Naive B cell (primary cell): ENCODE data around the gene ATP1A1. TPM values are rescaled to one million over a fixed set of nuclear protein-coding genes. Genes with fewer than 3 reads are reported as not detected.

ENCODE experiments used
- ATAC-seq, 2 donors: fragments of 150-1000 bp; cut with Tn5 transposase; 2 replicates each; pipeline ENCODE4 v1.10.0; 2021; ENCODE audit warnings: low read depth in 2 of 2, mild to moderate bottlenecking in 2 of 2, moderate library complexity in 2 of 2
- DNase-seq: peaks from one replicate; pipeline ENCODE4 v3.0.0; 2022
- H3K27ac Mint-ChIP-seq, 6 donors: one replicate each; pipeline ENCODE4 v1.8.0; 2020 to 2022; ENCODE audit warnings: mild to moderate bottlenecking in 6 of 6, mixed read lengths in 6 of 6, moderate library complexity in 5 of 6, inconsistent platforms in 2 of 6
- H3K27me3 Mint-ChIP-seq, 3 donors: one replicate each; pipeline ENCODE4 v1.8.0; 2021 to 2022; ENCODE audit warnings: mixed read lengths in 3 of 3, mild to moderate bottlenecking in 1 of 3
- H3K36me3 Mint-ChIP-seq, 2 donors: one replicate each; pipeline ENCODE4 v1.8.0; 2020 to 2022; ENCODE audit warnings: mixed read lengths in 2 of 2, inconsistent platforms in 1 of 2, mild to moderate bottlenecking in 1 of 2
- H3K4me1 Mint-ChIP-seq, 3 donors: one replicate each; pipeline ENCODE4 v1.8.0; 2020 to 2022; ENCODE audit warnings: mixed read lengths in 3 of 3, inconsistent platforms in 1 of 3, mild to moderate bottlenecking in 1 of 3, moderate library complexity in 1 of 3
- H3K4me3 Mint-ChIP-seq, 8 donors: one replicate each; pipeline ENCODE4 v1.8.0; 2020 to 2022; ENCODE audit warnings: mild to moderate bottlenecking in 8 of 8, mixed read lengths in 8 of 8, moderate library complexity in 8 of 8, inconsistent platforms in 2 of 8
- H3K9me3 Mint-ChIP-seq, 7 donors: one replicate each; pipeline ENCODE4 v1.8.0; 2020 to 2022; ENCODE audit warnings: mixed read lengths in 7 of 7, mild to moderate bottlenecking in 5 of 7, inconsistent platforms in 2 of 7, moderate library complexity in 1 of 7
- polyA plus RNA-seq, 6 donors: library from polyadenylated mRNA; unstranded; fragments of 300-500 nt; fragmentation: Illumina TruSeq; gene quantifications; one replicate each; pipeline ENCODE4 v1.2.3, GENCODE V29; 2021; ENCODE audit warnings: low read depth in 6 of 6

ATP1A1 gene
- polyA plus RNA-seq, 6 donors from 2014 or later, result 6.9 to 13.1 (median 10.2) TPM

DNA sequence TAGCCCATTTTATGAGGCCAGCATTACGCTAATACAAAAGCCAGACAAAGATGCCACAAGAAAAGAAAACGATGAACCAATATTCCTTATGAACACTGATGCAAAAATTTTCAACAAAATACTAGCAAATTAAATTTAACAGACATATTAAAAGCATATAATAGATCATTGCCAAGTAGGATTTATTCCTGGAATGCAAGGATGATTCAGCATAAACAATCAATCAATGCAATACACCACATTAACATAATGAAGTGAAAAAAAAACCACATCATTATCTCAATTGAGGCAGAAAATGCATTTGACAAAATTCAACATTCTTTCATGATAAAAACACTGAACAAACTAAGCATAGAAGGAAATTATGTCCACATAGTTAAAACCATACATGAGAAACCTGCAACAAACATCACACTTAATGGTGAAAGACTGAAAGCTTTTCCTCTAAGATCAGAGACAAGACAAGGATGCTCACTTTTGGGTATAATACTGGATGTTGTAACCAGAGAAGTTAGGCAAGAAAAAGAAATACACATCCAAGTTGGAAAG is 22.9 kb upstream of the ATP1A1 start:
- DNase-seq, result no peak
- H3K27ac Mint-ChIP-seq, result no peak overlapping the region
- H3K9me3 Mint-ChIP-seq, result peaks cover 0 to 9% (median 0%) of the 10 kb centered on the region in 7 donors
- peaks cover 22 to 31% (median 31%) of the 10 kb centered on the region in 3 donors for H3K27me3 Mint-ChIP-seq
- H3K4me3 Mint-ChIP-seq, result no peak overlapping the region
- H3K36me3 Mint-ChIP-seq, result peaks cover 7% of the 10 kb centered on the region in 2 donors
- H3K4me1 Mint-ChIP-seq, result no peaks in the 10 kb centered on the region
- no peak for ATAC-seq

DNA sequence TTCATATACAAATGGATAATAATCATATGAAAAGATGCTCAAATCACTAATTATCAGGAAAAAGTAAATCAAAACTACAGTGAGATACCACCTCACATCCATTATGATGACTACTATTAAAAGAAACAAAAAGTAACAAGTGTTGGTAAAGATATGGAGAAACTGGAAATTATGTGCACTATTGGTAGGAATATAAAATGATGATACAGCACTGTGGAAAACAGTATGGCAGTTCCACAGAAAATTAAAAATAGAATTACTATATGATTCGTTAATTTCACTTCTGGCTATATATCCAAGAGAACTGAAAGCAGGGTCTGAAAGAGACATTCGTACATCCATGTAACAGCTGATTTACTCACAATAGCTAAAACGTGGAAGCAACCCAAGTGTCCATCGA is 21.1 kb upstream of the ATP1A1 start:
- ATAC-seq (no peak), DNase-seq (no peak)
- Mint-ChIP-seq H3K4me3 (no peak overlapping the region), H3K27ac (no peak overlapping the region), H3K4me1 (no peaks in the 10 kb centered on the region), H3K27me3 (peaks cover 13 to 28% (median 17%) of the 10 kb centered on the region in 3 donors), H3K9me3 (peaks cover 0 to 9% (median 0%) of the 10 kb centered on the region in 7 donors), H3K36me3 (peaks cover 7% of the 10 kb centered on the region in 2 donors)

DNA sequence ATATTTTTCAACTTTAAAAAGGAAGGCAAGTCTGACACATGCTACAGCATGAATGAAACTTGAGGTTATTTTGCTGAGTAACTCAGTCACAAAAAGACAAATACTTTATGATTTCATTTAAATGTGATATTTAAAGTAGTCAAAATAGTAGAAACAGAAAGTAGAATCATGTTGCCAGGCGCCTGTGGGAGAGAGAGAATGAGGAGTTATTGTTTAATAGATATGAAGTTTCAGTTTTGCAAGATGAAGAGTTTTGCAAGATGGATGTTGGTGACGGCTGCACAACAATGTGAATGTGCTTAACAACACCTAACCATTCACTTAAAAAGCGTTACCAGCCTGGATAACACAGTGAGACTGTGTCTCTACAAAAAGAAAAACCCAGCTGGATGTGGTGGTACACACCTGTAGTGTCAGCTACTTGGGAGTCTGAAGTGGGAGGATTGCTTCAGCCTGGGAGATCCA is 20.7 kb upstream of the ATP1A1 start:
- H3K27me3 Mint-ChIP-seq, result peaks cover 9 to 28% (median 12%) of the 10 kb centered on the region in 3 donors
- peaks cover 7% of the 10 kb centered on the region in 2 donors for H3K36me3 Mint-ChIP-seq
- DNase-seq, result no peak
- H3K9me3 Mint-ChIP-seq, result peaks cover 0 to 9% (median 0%) of the 10 kb centered on the region in 7 donors
- ATAC-seq, result no peak
- no peaks in the 10 kb centered on the region for H3K4me1 Mint-ChIP-seq
- no peak overlapping the region for H3K4me3 Mint-ChIP-seq
- H3K27ac Mint-ChIP-seq, result no peak overlapping the region

DNA sequence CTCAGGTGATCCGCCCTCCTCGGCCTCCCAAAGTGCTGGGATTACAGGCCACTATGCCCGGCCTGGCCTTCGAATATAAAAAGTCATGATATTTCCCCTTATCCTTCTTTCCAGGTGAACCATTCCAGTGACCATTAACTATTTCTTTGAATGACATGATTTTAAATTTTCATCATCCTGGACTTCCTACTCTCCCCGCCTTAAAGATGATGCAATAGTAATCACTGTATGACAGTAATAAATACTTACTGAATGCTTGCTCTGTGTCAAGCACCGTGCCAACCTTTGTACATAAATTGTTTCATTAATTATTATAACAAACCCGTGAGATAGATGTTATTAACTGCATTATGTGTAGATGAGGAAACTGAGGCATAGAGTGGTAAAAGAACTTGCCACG is 19.9 kb upstream of the ATP1A1 start:
- Mint-ChIP-seq H3K9me3 (peaks cover 0 to 4% (median 0%) of the 10 kb centered on the region in 7 donors), H3K27ac (no peak overlapping the region), H3K4me1 (no peaks in the 10 kb centered on the region), H3K36me3 (peaks cover 5 to 7% of the 10 kb centered on the region in 2 donors), H3K4me3 (no peak overlapping the region), H3K27me3 (peaks cover 9 to 32% (median 16%) of the 10 kb centered on the region in 3 donors)
- DNase-seq (no peak), ATAC-seq (no peak)

DNA sequence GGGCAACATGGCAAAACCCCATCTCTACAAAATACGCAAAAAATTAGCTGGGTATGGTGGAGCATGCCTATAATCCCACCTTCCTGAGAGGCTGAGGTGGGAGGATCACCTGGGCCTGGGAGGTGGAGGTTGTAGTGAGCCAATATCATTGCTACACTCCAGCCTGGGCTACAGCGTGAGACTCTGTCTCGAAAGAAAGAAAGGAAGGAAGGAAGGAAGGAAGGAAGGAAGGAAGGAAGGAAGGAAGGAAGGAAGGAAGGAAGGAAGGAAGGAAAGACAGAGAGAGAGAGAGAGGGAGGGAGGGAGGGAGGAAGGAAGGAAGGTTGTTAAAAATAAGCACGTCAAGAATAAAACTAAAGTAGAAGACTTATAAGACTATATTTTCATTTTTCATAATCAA is 17.0 kb upstream of the ATP1A1 start:
- Mint-ChIP-seq H3K27ac (no peak overlapping the region), H3K4me3 (no peak overlapping the region), H3K4me1 (no peaks in the 10 kb centered on the region), H3K27me3 (peaks cover 5 to 31% (median 14%) of the 10 kb centered on the region in 3 donors), H3K36me3 (no peaks in the 10 kb centered on the region), H3K9me3 (peaks cover 0 to 2% (median 0%) of the 10 kb centered on the region in 7 donors)
- no peak for DNase-seq
- no peak for ATAC-seq

DNA sequence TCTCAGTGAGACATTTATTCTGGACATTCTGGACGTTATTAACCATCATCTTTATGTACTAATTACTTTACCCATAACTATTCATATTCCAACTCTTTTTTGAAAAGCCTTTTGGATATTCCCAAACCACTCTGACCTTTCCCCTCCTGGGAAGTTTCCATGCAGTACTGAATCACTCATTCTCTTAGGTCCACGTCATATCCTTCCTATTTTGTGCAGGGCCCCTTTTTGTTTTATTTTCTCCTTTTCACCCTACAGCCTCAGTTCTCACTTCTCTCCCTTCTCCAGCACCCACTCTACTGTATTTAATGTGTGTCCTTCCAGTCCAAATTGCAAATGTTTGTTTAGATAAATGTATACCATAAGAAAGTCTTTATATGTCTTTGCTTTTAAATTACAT is 16.4 kb upstream of the ATP1A1 start:
- H3K27me3 Mint-ChIP-seq, result peaks cover 5 to 31% (median 14%) of the 10 kb centered on the region in 3 donors
- peaks cover 0 to 2% (median 0%) of the 10 kb centered on the region in 7 donors for H3K9me3 Mint-ChIP-seq
- H3K4me1 Mint-ChIP-seq, result no peaks in the 10 kb centered on the region

DNA sequence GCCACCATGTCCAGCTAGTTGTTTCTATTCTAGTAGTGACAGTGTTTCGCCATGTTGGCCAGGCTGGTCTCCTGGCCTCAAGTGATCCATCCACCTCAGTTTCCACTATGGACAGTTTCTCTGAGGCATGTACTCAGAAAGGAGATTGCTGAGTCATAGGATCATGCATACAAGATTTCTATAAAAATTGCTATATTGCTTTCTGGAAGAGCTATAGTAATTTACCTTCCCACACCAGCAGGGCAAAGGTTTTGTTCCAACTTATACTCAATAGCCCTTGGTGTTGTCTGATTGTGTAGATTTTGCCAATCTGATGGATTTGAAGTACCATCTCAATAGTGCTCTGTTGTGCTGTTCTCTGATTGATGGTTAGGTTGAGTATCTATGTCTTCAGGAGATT is 15.6 kb upstream of the ATP1A1 start:
- Mint-ChIP-seq H3K4me3 (no peak overlapping the region), H3K9me3 (peaks cover 0 to 2% (median 0%) of the 10 kb centered on the region in 7 donors), H3K4me1 (no peaks in the 10 kb centered on the region), H3K36me3 (no peaks in the 10 kb centered on the region), H3K27me3 (peaks cover 5 to 31% (median 14%) of the 10 kb centered on the region in 3 donors), H3K27ac (no peak overlapping the region)
- DNase-seq (no peak), ATAC-seq (no peak)

More for the DNA sequence above, 16.4 kb upstream of the ATP1A1 start:
- DNase-seq (no peak), ATAC-seq (no peak)
- Mint-ChIP-seq H3K36me3 (no peaks in the 10 kb centered on the region), H3K4me3 (no peak overlapping the region), H3K27ac (no peak overlapping the region)

DNA sequence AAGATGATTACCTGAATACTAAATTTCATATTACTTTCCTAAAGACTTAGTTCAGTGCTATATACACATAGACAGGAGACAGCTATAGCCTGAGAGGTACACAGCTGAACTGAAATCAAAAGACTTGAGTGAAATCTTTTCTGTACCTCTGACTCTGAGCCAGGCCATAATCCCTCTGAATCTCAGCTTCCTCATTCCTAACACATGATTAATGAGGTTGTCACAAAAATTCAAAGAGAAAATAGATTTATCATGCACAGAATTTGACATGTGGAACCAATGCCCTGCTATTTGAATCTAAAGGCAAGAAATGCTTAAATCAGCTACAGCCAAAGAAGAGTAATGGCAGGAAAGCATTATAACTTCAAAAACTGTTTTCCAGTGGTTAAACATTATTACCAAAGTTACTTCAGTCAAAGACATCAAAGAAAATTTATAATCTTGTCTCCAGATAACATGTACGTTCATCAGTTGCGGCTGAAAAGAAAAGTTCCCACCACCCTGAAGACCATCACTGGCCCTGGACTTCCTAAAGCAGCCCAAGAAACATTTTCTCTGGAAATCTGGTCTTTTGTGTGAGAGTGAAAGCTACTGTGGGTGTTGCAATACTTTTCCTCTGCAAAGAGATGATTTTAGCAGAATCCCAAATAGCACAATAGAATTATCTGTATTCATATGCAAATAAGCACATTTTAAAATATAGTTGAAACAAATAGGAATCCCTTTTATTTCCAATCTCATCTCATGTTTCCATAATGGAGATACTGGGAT is 13.8 kb upstream of the ATP1A1 start:
- Mint-ChIP-seq H3K36me3 (no peaks in the 10 kb centered on the region), H3K27ac (no peak overlapping the region), H3K4me1 (no peaks in the 10 kb centered on the region), H3K4me3 (no peak overlapping the region), H3K27me3 (peaks cover 11 to 35% (median 23%) of the 10 kb centered on the region in 3 donors), H3K9me3 (peaks cover 0 to 2% (median 0%) of the 10 kb centered on the region in 7 donors)
- no peak for ATAC-seq
- DNase-seq, result no peak

DNA sequence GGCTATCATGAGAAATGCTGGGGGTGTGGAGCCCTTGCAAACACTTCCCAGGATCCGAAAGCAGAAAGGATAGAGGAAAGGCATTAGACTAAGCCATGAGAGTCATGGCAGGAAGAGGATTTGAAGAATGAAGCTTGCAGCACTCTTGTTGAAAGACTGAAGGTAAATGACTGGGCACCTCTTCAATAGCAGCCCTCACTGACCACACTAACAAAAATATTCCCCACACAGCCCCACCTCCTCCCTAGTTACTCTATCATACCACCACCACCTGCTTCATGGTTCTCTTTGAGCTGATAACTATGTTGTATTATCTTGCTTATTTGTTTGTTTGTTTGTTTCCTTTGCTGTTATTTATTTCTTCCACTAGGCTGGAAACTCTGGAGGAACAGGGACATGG is 13.2 kb upstream of the ATP1A1 start:
- Mint-ChIP-seq H3K36me3 (no peaks in the 10 kb centered on the region), H3K4me1 (no peaks in the 10 kb centered on the region), H3K27ac (no peak overlapping the region), H3K9me3 (peaks cover 0 to 2% (median 0%) of the 10 kb centered on the region in 7 donors), H3K27me3 (peaks cover 15 to 35% (median 23%) of the 10 kb centered on the region in 3 donors), H3K4me3 (no peak overlapping the region)
- DNase-seq (no peak), ATAC-seq (no peak)

DNA sequence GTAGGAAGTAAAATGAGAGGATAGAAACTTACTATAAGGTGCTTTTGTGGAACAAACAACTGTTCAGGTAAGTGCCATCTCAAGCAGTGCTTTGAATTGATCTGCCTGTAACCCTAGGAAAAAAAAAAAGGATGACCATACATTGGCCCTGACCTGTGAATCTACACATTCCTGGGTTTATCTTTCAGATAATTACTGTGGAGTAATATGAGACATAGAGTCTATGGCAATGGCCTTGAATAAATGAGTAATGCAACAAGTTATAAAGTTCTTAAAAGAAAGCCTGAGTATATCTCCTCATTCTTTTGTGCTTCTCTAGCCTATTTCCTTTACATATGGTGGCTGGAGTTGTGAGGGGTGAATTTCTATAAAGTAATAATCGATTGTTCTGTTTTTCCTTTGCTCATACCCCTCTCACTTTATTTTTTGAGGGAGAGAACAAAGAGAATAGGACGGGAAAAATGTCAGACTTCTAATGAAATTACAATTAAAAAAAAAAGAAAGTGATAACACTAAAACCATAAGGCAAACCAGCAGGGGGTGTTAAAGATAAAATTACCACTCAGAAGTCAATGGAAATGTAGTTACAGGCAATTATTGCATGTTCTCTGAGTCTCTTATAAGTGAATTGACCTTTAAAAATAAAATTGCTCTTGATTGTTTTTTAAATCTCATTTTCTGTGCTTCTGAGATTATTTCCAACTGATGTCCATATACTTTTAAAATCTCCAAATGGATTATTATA is 12.4 kb upstream of the ATP1A1 start:
- Mint-ChIP-seq H3K36me3 (no peaks in the 10 kb centered on the region), H3K27me3 (peaks cover 12 to 35% (median 23%) of the 10 kb centered on the region in 3 donors), H3K9me3 (peaks cover 0 to 2% (median 0%) of the 10 kb centered on the region in 7 donors), H3K27ac (no peak overlapping the region), H3K4me3 (no peak overlapping the region), H3K4me1 (no peaks in the 10 kb centered on the region)
- no peak for ATAC-seq
- DNase-seq, result no peak

DNA sequence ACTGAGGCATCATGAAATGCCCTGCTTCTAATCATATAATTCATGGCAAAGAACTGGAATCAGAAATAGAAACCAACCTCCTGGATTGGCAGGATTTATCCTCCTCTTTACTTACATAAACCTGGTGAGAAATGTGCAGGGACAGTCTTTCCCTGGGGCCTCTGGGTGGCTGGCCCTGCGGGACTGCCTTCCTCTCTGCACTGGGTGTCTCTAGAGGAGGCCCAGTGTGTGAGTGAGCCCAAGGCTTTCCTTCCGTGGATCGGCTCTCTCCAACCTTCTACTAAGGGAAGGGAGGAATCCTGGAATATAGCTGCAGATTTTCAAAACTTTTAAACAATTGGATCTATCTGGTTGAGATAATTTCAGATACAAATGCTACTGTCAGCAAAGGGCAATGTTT is 11.4 kb upstream of the ATP1A1 start:
- H3K36me3 Mint-ChIP-seq, result no peaks in the 10 kb centered on the region
- DNase-seq, result no peak
- no peak overlapping the region for H3K4me3 Mint-ChIP-seq
- H3K4me1 Mint-ChIP-seq, result no peaks in the 10 kb centered on the region
- H3K27me3 Mint-ChIP-seq, result peaks cover 20 to 41% (median 30%) of the 10 kb centered on the region in 3 donors
- H3K27ac Mint-ChIP-seq, result no peak overlapping the region
- peaks cover 0 to 2% (median 0%) of the 10 kb centered on the region in 7 donors for H3K9me3 Mint-ChIP-seq
- no peak for ATAC-seq

DNA sequence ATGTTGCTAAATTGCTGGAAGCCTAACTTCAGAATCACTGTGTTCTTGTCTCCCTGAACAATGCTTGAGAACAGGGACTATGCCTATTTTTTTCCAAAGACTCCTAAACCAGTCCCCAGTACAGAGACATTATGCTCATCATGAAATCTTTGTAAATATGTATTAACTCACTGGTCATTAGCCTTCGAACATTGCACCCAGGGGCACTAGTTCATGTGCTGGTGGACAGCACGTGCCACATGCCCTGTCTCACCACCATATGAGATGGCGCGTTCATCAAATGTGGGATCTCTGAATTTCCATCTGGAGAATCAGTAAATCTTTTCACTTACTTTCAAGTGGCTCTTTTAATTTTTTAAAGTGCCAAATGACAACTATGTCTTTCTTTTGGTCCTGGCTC is 11.0 kb upstream of the ATP1A1 start:
- no peak overlapping the region for H3K4me3 Mint-ChIP-seq
- DNase-seq (no peak), ATAC-seq (no peak)
- no peak overlapping the region for H3K27ac Mint-ChIP-seq
- no peaks in the 10 kb centered on the region for H3K36me3 Mint-ChIP-seq
- peaks cover 0 to 2% (median 0%) of the 10 kb centered on the region in 7 donors for H3K9me3 Mint-ChIP-seq
- H3K4me1 Mint-ChIP-seq, result no peaks in the 10 kb centered on the region
- peaks cover 24 to 41% (median 34%) of the 10 kb centered on the region in 3 donors for H3K27me3 Mint-ChIP-seq

DNA sequence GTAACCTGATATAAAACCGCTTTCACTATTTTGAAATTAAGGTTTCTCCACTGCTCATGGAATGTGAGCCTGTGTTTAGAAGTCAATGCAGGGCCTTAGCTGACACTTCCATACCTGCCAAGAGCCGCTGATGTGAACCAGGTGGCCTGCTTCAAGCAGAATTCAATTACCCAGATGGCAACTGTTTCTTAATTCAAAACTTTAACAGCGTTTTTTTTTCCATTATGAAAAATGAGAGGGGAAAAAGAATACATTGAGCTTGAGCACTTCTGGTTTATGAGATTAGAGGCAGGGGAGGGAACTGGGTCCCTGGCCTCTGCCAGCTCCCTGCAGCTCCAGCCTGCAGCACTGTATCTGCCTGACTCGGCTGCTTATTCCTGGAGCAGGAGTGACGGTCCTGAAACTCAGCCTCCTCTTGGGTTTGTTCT is 7.7 kb upstream of the ATP1A1 start:
- no peak for ATAC-seq
- Mint-ChIP-seq H3K9me3 (peaks cover 0 to 2% (median 0%) of the 10 kb centered on the region in 7 donors), H3K4me1 (no peaks in the 10 kb centered on the region), H3K27me3 (peaks cover 37 to 48% (median 41%) of the 10 kb centered on the region in 3 donors), H3K36me3 (no peaks in the 10 kb centered on the region), H3K4me3 (no peak overlapping the region), H3K27ac (no peak overlapping the region)
- DNase-seq, result no peak
